Astrocyte of the cerebellum (primary cell): ENCODE measurements around the gene UBE3C.

ENCODE experiments used
- DNase-seq: peaks from one replicate; pipeline ENCODE4 v3.0.0-alpha.2; 2011; ENCODE audit warnings: low read depth
- H3K4me3 ChIP-seq: 2 replicates; pipeline ENCODE4 v1.5.1; 2011; ENCODE audit warnings: mild to moderate bottlenecking, low read depth, low read length, moderate library complexity
- in situ Hi-C: cut with HindIII; loops from 2 replicates; pipeline ENCODE4 v1.10.0; 2017; ENCODE audit warnings: low sequenced_read_pairs
- TF ChIP-seq, protein P1 (sequence below): IDR thresholded peaks from 2 replicates; pipeline ENCODE4 v1.5.1; 2012; ENCODE audit warnings: low read length, low read depth, moderate library complexity, mild to moderate bottlenecking; ENCODE audit errors: missing control alignments

The UBE3C gene

GRCh38 chr7:157111311-157111710 is 27.4 kb upstream of the UBE3C start:
- H3K4me3 ChIP-seq, result no peak overlapping the region
- TF ChIP-seq, protein P1, sequence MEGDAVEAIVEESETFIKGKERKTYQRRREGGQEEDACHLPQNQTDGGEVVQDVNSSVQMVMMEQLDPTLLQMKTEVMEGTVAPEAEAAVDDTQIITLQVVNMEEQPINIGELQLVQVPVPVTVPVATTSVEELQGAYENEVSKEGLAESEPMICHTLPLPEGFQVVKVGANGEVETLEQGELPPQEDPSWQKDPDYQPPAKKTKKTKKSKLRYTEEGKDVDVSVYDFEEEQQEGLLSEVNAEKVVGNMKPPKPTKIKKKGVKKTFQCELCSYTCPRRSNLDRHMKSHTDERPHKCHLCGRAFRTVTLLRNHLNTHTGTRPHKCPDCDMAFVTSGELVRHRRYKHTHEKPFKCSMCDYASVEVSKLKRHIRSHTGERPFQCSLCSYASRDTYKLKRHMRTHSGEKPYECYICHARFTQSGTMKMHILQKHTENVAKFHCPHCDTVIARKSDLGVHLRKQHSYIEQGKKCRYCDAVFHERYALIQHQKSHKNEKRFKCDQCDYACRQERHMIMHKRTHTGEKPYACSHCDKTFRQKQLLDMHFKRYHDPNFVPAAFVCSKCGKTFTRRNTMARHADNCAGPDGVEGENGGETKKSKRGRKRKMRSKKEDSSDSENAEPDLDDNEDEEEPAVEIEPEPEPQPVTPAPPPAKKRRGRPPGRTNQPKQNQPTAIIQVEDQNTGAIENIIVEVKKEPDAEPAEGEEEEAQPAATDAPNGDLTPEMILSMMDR, result no peak
- DNase-seq, result no peak
- in situ Hi-C loops, result no loop called here

DNA sequence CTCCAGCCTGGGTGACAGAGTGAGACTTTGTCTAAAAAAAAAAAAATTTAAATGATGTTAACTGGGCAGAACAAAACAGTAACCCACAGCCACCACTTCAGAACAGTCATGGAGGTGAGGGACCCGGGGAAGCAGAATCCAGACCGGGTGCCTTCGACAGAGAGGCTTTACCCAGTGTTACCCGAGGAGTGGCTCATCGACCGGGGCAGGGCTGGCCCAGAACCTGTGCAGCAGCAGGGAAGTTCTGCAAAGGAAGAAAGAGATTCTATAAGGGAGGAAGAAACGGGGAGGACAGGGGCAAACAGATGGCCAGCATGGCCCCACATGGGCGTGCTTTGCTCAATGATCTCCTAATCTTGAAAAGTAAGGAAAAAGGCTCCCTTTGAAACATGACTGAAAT is 26.0 kb upstream of the UBE3C start:
- in situ Hi-C loops, result no loop called here
- TF ChIP-seq, protein P1, result no peak
- no peak overlapping the region for H3K4me3 ChIP-seq
- DNase-seq, result no peak

GRCh38 chr7:157113607-157114006 is 25.1 kb upstream of the UBE3C start:
- no peak overlapping the region for H3K4me3 ChIP-seq
- in situ Hi-C loops, result no loop called here
- no peak for DNase-seq
- TF ChIP-seq, protein P1, result no peak

DNA sequence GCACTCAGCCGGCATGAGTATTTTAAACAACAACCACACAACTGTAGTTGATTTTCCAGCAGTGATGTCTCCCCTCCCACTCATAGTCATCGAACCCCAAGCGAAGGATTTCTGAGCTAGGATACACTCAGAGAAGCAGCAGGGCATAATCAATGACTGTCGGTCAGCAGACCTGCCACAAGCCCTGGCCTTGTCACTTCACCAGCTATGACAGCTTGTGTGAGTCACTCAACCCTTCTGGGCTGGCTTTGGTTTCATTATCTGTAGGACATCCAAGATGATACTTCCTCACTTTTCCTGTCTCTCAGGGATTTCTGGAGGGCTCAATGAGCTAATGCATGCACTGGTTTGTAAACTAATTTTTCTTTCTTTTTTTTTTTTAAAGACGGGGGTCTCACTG is 22.0 kb upstream of the UBE3C start:
- no peak for DNase-seq
- H3K4me3 ChIP-seq, result no peak overlapping the region
- in situ Hi-C loops, result no loop called here
- TF ChIP-seq, protein P1, result no peak

DNA sequence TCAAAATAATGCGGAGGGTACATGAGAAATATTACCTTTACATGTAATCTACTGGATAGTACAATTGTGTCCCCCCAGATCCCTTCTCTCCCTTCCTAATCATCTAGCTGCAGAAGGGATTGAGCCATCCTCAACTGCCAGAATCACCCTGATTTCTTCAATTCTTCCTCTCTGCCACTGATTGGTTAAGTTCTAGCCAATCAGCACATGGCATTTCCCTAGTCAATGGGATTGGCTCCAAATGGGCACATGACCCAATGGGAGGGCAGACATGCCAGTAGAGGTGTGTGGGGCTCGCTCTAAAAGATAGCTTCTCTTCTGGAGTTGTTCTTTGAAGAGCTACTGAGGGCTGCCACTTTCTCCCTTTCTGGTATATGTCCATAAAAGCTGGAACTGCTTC is 20.9 kb upstream of the UBE3C start:
- DNase-seq, result no peak
- no peak overlapping the region for H3K4me3 ChIP-seq
- in situ Hi-C loops, result no loop called here
- TF ChIP-seq, protein P1, result no peak

DNA sequence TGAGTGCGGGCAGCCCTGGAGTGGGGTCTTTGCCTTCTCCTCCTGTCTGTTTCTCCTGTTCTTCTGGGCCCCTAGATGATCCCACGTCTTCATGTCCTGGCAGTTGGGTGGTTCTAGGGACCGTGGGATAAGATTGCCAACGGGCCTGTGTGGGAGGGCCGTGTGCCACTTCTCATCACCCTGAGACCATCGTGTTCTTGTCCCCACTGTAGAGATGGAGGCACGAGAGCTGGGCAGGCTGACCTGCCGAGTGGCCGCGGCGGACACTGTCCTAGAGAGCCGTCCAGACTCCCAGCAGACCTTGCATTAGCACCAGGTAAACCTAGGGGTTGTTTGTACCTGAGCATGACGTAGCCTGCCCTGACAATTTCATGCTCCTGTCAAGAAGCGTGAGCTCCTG is 18.5 kb upstream of the UBE3C start:
- no peak overlapping the region for H3K4me3 ChIP-seq
- in situ Hi-C loops, result no loop called here
- no peak for DNase-seq
- TF ChIP-seq, protein P1, result no peak

DNA sequence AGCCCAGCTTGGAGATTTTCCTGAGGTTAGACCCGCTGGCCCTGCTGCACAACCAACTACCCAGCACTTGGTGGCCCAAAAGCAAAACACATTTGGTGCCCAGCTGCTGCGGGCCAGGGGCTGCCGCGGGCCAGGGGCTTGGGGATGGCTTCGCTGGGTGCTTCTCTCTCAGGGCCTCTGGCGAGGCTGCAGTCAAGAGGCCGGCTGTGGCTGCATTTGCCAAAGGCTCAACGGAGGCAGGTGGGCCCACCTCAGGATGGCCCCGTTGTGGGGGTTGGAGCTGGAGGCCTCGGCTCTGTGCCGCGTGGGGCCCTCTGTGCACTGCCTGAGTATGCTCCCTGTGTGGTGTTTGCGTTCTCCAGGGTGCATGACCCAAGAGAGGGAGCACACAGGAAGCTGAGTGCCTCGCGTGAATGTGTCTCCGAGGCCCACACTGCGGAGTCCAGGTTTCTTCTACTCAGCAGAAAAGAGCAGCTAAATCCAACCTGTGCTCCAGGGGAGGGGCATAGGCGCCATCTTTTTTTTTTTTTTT is 17.5 kb upstream of the UBE3C start:
- H3K4me3 ChIP-seq, result no peak overlapping the region
- TF ChIP-seq, protein P1, result no peak
- DNase-seq, result no peak
- in situ Hi-C loops, result no loop called here
